ENCODE measurements around the gene GTF2E1. TPM values are rescaled to one million over a fixed set of nuclear protein-coding genes. Genes with fewer than 3 reads are reported as not detected.

GTF2E1 gene
- total and polyA plus RNA-seq, 10 of the 15 experiments (the other 5 are each of a cell fraction or from before 2014, with no cell fraction given) = 9.2 to 24.9 (median 16.2) TPM

DNA sequence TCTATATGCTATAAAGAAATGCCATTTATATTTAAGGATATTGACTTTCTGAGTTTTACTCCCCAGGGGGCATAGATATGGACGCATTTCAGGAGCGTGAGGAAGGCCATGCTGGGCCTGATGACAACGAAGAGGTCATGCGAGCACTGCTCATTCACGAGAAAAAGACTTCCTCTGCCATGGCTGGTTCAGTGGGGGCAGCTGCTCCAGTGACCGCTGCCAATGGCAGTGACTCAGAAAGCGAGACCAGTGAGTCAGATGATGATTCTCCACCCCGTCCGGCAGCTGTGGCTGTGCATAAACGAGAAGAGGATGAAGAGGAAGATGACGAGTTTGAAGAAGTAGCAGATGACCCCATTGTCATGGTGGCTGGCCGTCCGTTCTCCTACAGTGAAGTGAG is 38.4 kb downstream of the GTF2E1 start (continued):
- TF ChIP-seq, protein P1, sequence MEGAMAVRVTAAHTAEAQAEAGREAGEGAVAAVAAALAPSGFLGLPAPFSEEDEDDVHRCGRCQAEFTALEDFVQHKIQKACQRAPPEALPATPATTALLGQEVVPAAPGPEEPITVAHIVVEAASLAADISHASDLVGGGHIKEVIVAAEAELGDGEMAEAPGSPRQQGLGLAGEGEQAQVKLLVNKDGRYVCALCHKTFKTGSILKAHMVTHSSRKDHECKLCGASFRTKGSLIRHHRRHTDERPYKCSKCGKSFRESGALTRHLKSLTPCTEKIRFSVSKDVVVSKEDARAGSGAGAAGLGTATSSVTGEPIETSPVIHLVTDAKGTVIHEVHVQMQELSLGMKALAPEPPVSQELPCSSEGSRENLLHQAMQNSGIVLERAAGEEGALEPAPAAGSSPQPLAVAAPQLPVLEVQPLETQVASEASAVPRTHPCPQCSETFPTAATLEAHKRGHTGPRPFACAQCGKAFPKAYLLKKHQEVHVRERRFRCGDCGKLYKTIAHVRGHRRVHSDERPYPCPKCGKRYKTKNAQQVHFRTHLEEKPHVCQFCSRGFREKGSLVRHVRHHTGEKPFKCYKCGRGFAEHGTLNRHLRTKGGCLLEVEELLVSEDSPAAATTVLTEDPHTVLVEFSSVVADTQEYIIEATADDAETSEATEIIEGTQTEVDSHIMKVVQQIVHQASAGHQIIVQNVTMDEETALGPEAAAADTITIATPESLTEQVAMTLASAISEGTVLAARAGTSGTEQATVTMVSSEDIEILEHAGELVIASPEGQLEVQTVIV (IDR thresholded peaks at IDR 0.05; ENCODE audit: borderline replicate concordance, partially characterized antibody) = no peak
- TF ChIP-seq MTA3 (IDR thresholded peaks at IDR 0.05; ENCODE audit: borderline replicate concordance, low read length) (0 out of 2 replicates have a peak, but pooled peaks have one; percentile 41), CREB1 (IDR thresholded peaks at IDR 0.05; ENCODE audit: low read depth) (peak; percentile 63), IKZF2 (IDR thresholded peaks at IDR 0.05) (peak; percentile 33 to 41; a peak in 2 of 4 replicates), ETV6 (conservative IDR thresholded peaks at IDR 0.05 in 1 of 2, IDR thresholded peaks at IDR 0.05 in 1 of 2; ENCODE audit: borderline replicate concordance in 1 of 2, low read depth in 1 of 2) (peak in 1 of 2 experiments; percentile 79; a peak in 1 of 4 replicates), PML (IDR thresholded peaks at IDR 0.05; ENCODE audit: low read length) (0 out of 2 replicates have a peak, but pooled peaks have one; percentile 52), JUND (IDR thresholded peaks at IDR 0.05; ENCODE audit: low read depth, low read length) (peak; percentile 26; the same call in 1 of the 2 replicates), STAT3 (IDR thresholded peaks at IDR 0.05; ENCODE audit: low read depth, low read length) (no peak), NFYB (IDR thresholded peaks at IDR 0.05; ENCODE audit: insufficient read depth, low read depth, low read length) (no peak), CREM (IDR thresholded peaks at IDR 0.05; ENCODE audit: low read depth) (peak; percentile 86), IRF4 (IDR thresholded peaks at IDR 0.05; ENCODE audit: low read depth, low read length) (peak; percentile 95), TCF12 (IDR thresholded peaks at IDR 0.05; ENCODE audit: low read depth, low read length) (peak; percentile 98), POLR2A (IDR thresholded peaks at IDR 0.05; ENCODE audit: low read depth, low read length) (no peak), CHD2 (IDR thresholded peaks at IDR 0.05; ENCODE audit: borderline replicate concordance, low read depth, low read length) (peak; percentile 73; the same call in 1 of the 2 replicates)
- TF ChIP-seq, protein P2, sequence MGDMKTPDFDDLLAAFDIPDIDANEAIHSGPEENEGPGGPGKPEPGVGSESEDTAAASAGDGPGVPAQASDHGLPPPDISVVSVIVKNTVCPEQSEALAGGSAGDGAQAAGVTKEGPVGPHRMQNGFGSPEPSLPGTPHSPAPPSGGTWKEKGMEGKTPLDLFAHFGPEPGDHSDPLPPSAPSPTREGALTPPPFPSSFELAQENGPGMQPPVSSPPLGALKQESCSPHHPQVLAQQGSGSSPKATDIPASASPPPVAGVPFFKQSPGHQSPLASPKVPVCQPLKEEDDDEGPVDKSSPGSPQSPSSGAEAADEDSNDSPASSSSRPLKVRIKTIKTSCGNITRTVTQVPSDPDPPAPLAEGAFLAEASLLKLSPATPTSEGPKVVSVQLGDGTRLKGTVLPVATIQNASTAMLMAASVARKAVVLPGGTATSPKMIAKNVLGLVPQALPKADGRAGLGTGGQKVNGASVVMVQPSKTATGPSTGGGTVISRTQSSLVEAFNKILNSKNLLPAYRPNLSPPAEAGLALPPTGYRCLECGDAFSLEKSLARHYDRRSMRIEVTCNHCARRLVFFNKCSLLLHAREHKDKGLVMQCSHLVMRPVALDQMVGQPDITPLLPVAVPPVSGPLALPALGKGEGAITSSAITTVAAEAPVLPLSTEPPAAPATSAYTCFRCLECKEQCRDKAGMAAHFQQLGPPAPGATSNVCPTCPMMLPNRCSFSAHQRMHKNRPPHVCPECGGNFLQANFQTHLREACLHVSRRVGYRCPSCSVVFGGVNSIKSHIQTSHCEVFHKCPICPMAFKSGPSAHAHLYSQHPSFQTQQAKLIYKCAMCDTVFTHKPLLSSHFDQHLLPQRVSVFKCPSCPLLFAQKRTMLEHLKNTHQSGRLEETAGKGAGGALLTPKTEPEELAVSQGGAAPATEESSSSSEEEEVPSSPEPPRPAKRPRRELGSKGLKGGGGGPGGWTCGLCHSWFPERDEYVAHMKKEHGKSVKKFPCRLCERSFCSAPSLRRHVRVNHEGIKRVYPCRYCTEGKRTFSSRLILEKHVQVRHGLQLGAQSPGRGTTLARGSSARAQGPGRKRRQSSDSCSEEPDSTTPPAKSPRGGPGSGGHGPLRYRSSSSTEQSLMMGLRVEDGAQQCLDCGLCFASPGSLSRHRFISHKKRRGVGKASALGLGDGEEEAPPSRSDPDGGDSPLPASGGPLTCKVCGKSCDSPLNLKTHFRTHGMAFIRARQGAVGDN (IDR thresholded peaks at IDR 0.05) = peak; percentile 97
